HG02610 (cell line): Measurements from ENCODE around the gene AP4E1.
"Not testable (repeated sequence)": the region's sequence is repeated elsewhere in the genome, so short reads cannot be mapped to it uniquely, and the experiment has no call there.

Source experiments
- ATAC-seq: cut with Tn5 transposase; IDR thresholded peaks from one replicate; pipeline ENCODE4 v1.9.1; 2021; ENCODE audit warnings: mild to moderate bottlenecking, moderate library complexity; ENCODE audit not compliant: unreplicated experiment

AP4E1 gene

DNA sequence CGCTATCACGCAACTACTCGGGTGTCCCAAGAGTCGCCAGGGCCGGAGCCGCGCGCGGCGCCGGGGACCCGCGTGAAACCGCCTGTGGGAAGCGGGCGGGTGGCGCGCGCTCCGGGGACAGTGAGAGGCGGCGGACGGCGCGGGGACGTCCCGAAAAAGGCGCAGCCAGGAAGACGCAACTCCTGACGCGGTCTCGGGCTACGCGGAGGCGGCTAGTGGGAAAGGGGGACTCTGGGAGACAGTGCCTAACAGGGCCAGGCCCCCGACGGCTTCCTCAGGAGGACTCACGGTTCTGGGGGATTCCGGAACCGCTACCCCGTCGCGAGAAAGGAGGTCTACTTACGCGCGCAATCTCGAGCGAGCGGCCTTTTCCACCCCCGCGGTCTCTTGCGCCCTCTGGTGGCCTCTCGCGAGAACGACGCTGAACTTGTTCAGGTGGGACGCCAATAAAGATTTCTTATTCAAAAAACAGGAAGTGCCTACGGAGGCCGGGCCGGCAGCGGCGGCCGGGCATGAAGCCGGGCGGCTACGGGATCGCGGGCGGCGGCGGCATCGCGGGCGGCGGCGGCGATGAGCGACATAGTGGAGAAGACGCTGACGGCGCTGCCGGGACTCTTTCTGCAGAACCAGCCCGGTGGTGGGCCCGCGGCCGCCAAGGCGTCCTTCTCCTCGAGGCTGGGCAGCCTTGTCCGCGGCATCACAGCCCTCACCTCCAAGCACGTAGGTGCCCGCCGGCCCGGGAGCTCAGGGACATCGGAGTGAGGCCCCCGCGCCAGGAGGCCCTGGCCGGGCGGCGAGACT lies at the start of gene AP4E1:
Gene AP4E1 (plus strand): TSS at position 475 of the 801 bp plus-strand sequence. CDS start 96 bp downstream, at position 571.
- ATAC-seq = peak; percentile 32

DNA sequence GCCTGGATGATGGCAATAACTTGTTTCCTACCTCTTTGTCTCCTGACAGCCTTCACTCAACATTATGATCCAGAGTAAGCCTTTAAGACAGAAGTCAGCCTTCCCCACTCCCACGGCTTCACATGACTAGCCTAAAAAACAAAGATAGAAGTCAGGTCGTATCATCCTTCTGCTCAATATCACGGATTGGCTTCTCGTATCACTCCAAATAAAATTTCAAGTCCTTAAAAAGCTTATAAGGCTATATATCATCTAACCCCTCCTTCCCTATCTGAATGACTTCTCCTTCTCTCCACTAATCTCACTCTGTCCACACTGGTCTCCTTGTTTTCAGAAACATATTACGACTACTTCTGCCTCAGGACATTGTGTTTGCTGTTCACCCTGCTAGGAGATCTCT lies 47.7 kb upstream of the AP4E1 start:
- ATAC-seq = no peak

DNA sequence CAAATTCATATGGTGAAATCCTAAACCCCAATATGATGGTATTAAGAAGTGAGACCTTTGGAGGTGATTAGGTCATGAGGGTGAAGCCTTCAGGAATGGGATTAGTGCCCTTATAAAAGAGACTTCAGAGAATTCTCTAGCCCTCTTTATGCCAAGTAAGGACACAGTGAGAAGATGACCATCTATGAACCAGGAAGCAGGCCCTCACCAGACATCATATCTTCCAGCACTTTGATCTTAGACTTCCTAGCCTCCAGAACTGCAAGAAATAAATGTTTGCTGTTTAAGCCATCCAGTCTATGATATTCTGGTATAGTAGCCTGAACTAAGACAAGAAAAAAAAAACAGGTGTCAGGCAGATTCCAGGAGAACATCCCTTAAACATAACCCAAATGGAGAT lies 45.9 kb upstream of the AP4E1 start:
- no peak for ATAC-seq

DNA sequence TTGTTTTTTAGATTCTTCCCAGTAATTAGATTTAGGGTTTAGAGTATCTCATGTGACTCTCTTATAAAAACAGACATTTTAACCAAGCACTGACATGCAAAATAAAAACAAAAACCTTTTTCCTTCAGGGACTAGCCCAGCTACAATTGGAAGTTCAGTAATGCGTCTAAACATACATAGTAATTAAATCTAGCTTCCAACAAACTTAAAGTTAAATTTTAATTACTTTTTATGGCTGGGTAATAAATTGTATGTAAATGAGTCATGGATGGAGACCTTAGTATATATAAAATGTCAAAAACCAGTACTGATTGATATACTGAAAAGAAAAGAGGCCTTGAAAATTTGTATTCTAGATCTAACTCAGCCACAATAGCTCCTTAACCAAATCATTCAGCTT lies 43.6 kb upstream of the AP4E1 start:
- no peak for ATAC-seq

DNA sequence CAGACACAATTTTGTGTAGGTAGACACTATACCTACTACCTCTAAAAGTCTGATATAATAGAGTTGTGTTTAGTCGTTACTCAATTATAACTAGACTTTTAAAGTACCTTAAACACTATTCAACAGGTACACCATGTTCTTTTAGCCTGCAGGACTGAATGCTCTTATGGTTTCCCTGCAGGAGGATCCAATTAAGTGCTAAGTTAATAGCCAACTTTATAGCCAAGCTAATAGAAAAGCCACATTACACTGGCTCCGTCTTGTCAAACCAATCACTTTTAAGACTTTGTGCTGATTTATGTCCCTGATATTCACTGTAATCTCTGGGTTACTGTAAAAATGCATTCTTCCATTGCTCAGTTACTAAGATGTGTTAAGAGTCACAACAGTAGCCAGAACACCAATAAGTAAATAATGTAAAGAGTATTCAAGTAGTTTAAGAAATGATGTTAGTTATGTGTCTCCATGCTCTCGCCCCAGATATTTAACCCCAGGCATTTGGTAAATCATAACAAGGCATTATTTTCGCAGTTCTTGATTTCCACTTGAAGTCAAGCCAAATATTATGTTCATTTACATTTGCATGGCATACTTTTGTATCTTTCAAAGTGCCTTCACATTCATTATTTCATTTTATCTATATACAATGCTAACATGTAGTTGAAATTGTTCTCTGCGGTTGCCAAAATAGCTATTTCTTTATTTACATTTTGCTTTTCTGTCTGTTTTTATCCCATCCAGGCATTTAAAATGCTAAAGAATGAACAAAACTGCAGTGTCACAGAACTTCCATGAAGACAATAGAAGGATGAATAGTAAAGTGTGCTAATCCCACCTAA lies 42.7 kb upstream of the AP4E1 start:
- ATAC-seq = no peak

DNA sequence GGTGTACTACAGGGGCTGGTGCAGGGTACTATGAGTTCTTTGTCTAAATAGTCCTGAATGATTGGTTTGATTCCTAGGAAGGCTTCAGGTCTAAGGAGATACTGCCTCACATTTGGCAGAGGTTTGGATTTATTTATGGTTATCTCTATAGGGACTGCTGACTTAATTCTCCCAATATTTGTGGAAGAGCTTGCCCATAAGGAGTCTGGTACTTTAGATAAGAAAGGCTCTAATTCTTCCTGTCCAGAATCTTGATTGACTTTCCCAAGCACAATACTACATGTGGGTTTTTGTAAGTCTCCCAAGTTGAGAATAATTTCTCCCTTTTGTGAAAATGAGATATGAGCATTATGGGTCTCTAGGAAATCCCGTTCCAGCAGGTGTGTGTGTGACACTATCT lies 36.7 kb upstream of the AP4E1 start:
- no peak for ATAC-seq

DNA sequence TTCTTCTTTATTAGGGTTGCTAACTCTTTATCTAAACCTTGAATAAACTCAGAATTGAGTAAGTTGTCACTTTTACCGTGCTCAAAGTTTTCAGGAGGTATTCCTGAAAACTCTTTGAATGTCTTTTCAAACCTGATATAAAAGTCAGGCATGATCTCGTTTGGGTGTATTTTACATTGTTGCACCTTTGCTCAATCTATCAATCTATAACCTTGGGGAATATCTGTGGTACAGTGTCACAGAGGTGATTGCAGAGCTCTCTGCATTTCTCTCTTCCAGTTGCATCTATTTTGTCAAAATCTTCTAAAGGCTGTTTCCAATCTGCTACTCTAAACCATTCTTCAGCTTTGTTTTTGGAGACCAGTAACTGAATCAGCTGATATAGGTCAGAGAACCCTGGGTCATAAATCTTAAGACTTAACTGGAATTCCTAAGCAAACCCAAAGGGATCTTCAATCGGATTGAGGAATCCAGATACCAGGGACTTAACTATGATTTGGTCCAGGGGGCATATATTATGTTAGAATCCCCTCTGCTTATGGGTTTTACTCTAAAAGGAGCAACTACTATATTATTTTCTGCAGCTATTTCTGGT lies 35.6 kb upstream of the AP4E1 start:
- no peak for ATAC-seq

DNA sequence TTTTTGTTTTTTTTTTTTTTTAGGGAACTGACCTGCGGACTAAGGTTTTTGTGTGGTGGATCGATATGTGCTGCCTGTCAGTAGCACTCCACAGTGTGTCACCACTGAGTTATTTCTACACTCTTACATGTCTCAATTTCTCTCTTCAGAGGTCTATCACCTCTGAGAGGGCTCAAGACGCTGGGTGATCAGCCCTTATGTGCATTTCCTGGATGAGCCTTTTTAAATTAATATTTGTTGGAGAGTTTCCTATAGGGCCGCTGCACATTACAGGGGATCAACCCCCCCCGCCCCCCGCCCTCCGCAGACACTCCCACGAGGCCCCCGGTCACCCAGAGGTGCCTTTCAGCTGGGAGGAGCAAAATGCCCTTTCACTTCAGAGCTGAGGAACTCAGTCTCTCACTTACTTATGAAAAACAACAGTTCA lies 34.5 kb upstream of the AP4E1 start:
- no peak for ATAC-seq

DNA sequence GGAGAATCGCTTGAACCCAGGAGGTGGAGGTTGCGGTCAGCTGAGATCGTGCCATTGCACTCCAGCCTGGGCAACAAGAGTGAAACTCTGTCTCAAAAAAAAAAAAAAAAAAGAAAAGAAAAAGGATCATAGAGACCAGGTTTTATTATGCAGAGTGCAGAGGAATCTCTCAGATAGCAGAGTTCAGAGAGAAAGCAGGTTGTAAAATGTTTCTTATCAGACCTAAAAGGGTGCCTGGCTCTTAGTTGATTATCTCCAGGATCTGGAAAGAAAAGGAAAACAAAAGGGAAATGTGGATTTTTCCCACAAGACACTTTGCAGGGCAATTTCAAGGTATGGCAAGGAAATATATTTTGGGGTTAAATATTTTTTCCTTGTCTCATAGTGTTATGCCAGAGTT lies 33.2 kb upstream of the AP4E1 start:
- not testable (repeated sequence) for ATAC-seq

DNA sequence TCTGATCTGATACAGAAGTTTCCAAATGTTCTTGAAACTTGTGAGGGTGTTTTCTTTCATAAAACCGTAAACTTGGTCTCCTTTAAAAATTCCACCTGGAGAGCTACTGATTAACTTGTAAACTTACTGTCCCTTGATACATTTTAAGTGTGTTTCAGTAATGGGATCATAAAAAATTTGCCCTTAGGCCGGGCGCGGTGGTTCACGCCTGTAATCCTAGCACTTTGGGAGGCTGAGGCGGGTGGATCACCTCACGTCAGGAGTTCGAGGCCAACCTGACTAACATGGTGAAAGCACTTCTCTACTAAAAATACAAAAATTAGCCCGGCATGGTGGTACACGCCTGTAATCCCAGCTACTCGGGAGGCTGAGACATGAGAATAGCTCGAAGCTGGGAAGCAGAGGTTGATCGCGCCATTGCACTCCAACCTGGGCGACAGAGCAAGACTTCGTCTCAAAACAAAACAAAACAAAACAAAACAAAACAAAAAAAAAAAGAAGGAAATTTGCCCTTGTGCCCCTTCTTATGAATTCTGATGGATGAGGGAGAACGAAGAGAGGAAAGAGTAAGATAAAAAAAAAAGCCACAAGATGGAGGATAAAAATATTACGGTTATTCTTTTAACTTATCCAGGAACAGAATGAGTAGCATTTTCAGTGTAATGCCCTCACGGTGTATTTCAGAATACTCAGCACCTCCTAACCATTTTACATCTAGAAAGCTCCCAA lies 32.1 kb upstream of the AP4E1 start:
- no peak for ATAC-seq

DNA sequence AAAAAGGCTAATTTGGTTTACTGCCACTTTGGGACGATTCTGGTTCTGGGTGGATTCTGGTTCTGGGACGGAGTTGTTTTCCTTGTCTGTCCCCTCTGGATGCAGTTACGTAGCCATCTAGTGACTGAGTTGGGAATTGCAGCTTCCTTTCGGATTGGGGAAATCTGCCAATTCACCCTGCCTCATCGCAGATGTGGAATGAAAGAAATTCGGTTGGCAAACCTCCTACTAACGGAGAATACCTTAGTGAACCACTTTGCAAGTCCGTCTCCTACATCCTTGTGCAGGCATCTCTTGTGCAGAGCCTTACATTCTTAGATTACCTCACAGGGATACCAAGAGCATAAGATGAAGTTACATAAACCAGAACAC lies 31.5 kb upstream of the AP4E1 start:
- ATAC-seq = no peak

DNA sequence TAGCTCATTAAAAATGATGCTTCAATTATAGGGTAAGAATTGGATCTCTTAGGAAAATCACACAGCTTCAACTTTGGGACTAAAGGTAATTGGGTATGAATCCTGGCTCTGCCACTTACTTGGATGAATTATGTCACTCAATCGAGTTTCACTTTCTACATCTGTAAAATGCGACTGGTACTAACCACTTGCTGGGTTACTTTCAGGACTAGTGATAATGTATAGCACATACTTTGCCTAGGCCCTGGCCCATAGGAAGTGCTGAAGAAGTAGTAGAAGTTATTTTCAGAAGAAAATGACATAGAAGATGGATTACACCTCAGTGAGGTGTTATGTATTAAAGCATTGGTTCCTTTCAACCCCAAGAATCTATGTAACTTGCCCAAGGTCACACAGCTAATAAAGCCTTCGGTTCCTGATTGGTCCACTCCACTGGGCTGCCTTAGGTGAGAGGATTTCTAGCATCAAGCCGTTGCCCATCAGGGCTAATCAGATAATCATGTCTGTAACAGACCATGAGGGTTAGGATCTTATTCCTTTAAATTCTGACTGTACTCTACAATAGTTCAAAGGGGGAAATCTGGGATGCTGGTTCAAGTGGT lies 29.4 kb upstream of the AP4E1 start:
- ATAC-seq = peak; percentile 59

DNA sequence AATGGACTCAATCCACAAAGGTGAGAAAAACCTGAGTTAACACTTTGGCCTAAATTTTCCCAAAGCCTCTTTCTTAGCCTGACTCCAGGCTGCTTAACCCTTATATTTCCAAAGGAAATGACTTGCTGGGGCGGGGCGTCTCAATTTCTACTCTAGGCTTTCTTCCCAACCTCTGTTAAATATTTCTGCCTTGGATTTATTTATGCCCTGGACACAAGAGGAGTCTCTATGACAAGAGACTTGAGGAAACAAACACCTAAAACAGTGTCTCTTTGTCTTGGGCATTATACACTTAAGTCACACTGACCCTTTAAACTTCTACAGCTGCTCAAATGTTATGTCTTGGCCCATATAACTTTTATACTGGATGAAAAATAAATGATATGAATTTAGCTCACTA lies 28.3 kb upstream of the AP4E1 start:
- no peak for ATAC-seq

DNA sequence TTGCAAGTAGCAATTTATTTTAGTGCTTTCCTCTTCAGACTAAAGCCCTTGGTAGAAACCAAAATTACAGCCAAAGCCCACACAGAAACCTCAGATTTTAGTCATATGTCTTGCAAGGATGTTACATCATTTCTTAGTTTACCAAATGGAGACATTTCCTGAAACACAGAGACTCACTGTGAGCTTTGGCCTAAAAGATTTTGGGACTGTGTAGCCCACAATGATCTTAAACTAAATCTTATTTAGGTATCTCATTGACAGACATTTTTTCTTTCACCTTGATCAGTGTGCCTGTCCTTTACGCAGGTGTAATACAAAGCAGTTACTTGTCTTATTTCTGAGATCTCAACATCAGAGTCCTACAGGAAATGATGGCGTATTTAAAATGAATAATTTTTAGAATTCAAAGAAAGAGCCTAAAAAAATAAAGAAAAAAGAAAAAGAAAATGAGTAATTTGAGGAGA lies 27.8 kb upstream of the AP4E1 start:
- ATAC-seq = no peak

DNA sequence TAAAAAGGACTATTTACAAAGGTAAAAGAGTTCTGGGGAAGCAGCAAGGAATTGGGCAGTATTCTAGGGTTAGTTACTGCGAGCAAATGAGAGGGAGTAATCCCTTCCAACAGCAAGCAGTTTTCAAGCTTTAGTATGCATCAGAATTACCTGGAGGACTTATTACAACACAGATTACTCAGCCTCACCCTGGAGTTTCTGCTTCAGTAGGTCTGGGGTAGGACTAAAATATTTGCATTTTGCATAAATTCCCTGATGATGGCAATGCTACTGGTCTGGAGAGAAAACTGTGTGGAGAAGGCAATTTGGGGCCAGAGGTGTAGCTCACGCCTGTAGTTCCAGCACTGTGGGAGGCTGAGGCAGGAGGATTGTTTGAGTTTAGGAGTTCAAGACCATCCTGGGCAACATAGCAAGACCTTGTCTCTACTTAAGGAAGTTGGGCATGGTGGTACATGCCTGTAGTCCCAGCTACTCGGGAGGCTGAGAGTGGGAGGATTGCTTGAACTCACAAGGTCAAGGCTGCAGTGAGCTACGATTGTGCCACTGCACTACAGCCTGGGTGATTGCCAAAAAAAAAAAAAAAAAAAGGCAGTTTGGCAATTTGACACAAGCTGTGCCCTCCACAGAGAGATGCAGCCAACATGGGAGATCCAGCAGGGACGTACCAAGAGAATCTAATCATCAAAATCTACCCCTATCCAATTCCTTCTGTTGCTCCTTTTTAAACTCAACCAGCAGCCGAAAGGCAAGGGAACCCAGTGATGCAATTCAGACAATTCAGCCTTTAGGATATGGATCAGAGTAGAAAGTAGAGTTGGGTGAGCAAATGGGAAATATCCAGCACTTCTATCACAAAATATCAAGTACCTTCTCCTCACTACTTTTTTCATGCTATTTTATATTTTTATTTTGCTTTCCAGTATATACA lies 27.1 kb upstream of the AP4E1 start:
- no peak for ATAC-seq

DNA sequence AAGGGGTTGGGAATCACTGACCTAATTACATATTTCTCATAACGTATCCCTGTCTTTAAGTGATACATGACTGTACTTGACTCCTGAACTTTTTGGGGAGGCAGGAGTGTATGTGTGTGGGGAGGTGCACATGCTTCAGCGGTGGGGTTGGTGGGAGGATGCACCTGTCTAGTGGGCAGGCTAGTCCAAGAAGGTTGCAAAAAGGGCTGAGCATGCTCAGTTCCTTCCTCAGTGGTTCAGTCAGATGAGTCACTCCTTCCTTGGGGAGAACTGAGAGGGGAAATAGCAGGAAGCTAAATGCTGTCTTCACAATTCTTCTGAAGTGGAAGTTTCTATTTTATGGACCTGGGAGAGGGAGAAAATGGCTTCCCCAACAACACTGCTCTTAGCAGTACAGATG lies 24.6 kb upstream of the AP4E1 start:
- peak; percentile 28 for ATAC-seq

DNA sequence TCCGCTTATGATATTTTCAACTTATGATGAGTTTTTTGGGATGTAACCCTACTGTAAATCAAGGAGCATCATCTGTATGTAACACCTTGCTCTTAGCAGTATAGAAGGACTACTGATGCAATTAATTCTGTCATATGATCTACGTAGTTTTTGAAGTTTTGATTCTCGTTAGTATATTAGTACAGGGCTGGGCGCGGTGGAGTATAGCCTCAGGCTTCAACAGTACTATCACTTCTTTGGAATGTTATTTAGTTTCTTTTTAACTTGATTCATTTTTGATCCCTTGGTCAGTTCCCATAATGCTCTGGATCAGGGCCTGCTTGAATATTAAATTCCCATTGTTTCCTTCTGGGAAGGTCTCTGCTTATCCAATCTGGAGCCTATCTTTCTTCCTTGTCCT lies 23.9 kb upstream of the AP4E1 start:
- ATAC-seq = no peak

DNA sequence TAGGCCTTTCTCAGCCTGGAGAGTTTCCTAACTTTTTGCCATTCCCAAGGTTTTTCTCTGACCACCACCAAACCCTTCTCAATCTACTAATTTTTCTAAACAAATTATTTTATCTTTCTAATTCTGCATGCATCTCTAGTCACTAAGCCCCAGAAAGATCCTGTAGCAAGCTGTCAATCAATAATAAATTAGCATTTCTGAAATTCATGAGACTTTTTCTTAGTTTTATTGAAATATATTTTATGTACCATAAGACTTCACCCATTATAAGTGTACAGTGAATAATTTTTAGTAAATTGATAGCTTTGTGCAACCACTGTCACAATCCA lies 22.4 kb upstream of the AP4E1 start:
- ATAC-seq = no peak

DNA sequence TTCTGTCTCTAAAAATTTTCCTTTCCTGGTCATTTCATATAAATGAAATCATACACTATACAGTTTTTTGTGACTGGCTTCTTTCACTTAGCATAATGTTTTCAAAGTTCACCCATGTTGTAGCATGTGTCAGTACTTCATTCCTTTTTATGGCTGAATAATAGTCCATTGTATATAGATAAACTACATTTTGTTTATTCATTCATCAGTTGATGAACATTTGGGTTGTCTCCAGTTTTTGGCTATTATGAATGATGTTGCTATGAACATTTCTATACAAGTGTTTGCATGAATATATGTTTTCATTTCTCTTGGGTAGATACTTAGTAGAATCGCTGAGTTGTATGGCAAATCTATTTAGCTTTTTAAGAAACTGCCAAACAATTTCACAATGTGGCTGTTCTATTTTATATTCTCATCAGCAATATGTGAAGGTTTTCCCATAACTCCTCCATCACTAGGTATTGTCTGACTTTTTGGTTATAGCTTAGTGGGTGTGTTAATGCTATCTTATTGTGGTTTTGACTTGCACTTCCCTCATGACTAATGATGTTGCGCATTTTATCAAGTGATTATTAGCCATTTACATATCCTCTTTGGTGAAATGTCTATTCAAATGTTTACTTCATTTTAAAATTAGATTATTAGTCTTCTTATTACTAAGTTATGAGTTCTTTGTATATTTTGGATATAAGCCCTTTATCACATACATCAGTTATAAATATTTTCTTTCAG lies 21.7 kb upstream of the AP4E1 start:
- no peak for ATAC-seq
